ENCODE data around the gene AMPD1. TPM values are rescaled to one million over a fixed set of nuclear protein-coding genes. Genes with fewer than 3 reads are reported as not detected.
A peak's percentile ranks its signal among the peaks of the same experiment; 100 is the strongest.

AMPD1 gene
- polyA plus RNA-seq, 4 donors = not detected

GRCh38 chr1:114701931-114702330 is 6.6 kb upstream of the AMPD1 start:
- no peak for DNase-seq (ENCODE audit: low read depth in 4 of 4, low spot score in 2 of 4)

GRCh38 chr1:114700036-114700600 is 4.8 kb upstream of the AMPD1 start:
- no peak for DNase-seq (ENCODE audit: low read depth in 4 of 4, low spot score in 2 of 4)

- no peak for DNase-seq (ENCODE audit: low read depth in 4 of 4, low spot score in 2 of 4)
Measured at GRCh38 chr1:114696810-114697209, 1.5 kb upstream of the AMPD1 start.

GRCh38 chr1:114694540-114695310 is 621 bp downstream of the AMPD1 start:
- DNase-seq (ENCODE audit: low read depth in 4 of 4, low spot score in 2 of 4) = no peak

DNA sequence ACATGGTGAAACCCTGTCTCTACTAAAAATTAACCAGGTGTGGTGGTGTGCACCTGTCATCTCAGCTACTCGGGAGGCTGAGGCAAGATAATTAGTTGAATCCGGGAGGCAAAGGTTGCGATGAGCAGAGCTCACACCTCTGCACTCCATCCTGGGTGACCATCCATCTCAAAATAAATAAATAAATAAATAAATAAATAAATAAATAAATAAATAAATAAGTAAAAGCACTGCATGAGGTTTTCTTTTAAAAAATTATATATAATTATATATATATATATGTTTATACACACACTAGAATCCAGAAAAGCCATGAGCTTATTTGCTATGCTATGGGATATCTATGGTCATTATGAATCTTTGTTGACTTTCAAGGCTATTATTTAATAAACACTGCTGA is 2.4 kb downstream of the AMPD1 start:
- no peak for DNase-seq (ENCODE audit: low read depth in 4 of 4, low spot score in 2 of 4)

- DNase-seq (ENCODE audit: low read depth in 4 of 4, low spot score in 2 of 4) = no peak
Measured at GRCh38 chr1:114691061-114691460, 4.3 kb downstream of the AMPD1 start.

DNA sequence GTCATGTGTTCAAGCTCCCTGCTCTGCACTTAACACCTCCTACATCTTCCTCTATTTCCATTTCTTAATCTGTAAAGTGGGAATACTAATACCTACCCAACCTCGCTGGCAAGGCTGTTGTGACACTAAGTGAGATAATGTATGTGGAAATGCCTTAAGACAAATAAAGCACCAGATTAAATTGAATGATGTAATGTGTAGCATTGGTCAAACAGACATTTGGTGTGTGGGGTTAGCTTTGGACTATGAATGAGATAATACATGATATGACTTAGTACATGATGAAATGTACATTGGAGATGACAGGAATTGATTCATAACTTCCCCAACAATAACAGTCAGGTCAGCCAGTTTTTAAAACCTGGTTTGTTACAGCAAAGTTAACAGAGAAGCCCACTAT is 5.2 kb downstream of the AMPD1 start:
- no peak for DNase-seq (ENCODE audit: low read depth in 4 of 4, low spot score in 2 of 4)

- DNase-seq (ENCODE audit: low read depth in 4 of 4, low spot score in 2 of 4) = no peak
Measured at GRCh38 chr1:114688526-114688925, 6.8 kb downstream of the AMPD1 start.

DNA sequence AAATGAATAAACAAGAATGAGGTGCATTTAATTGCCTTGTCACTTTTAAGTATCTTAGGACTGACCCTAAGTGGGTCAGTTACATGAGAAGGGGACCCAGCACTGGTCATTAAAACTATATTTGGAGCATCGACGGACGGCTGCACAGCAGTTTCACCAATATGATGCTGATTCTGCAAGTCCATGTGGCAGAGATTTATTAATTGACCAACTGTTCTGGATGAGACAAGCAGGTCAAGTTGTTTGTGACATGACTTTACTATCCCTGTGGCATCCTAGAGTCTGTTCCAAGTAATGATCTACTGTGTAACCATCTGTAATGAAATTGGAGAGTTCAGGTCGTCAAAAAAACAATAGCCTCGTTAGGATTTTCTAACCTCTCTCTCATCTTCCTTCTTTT is 9.5 kb downstream of the AMPD1 start:
- DNase-seq (ENCODE audit: low read depth in 4 of 4, low spot score in 2 of 4) = no peak

- DNase-seq (ENCODE audit: low read depth in 4 of 4, low spot score in 2 of 4) = no peak
Measured at GRCh38 chr1:114677691-114678090, 17.7 kb downstream of the AMPD1 start.

- DNase-seq (ENCODE audit: low read depth in 4 of 4, low spot score in 2 of 4) = no peak
Measured at GRCh38 chr1:114676115-114676514, 19.2 kb downstream of the AMPD1 start.

GRCh38 chr1:114671939-114672275 is 23.4 kb downstream of the AMPD1 start:
- DNase-seq (ENCODE audit: low read depth in 4 of 4, low spot score in 2 of 4) = no peak

- no peak for DNase-seq (ENCODE audit: low read depth in 4 of 4, low spot score in 2 of 4)
Measured at GRCh38 chr1:114671011-114671938, 24.1 kb downstream of the AMPD1 start.

- peak; percentile 66 to 80 (median 76) for DNase-seq (ENCODE audit: low read depth in 4 of 4, low spot score in 2 of 4)
Measured at GRCh38 chr1:114670083-114671010, 25.0 kb downstream of the AMPD1 start.

DNA sequence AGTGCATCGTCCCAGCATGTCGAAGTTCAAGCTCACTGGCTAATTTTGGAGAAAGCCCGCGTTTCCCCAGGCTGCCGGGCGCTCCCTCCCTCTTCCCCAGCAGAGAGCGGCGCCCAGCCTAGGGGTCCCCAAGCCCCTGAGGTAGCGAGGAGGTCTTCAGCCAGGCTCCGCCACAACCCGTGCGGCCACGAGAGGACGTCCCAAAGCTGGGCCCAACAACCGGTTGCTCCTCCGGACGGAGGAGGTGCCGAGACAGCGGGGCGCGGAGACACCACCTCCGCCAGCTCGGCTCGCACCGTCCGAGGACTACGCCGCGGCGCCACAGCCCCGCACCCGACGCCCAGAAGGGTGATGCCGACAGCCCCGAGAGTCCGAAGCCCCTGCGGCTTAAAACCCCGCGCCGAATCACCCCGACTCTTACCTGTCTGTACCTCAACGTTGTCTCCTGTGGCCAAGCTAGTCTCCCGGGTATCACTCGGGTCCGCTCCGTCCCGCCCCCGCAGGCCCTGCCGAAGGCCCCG is 25.7 kb downstream of the AMPD1 start, which contains the start of gene DENND2C:
DENND2C (minus strand) TSS at position 488 of the 521 bp plus-strand sequence. CDS start 44,065 bp downstream, outside the sequence.
- DNase-seq (ENCODE audit: low read depth in 4 of 4, low spot score in 2 of 4) = no peak

- DNase-seq (ENCODE audit: low read depth in 4 of 4, low spot score in 2 of 4) = peak in 1 of 4 donors; percentile 1
Measured at GRCh38 chr1:114668784-114669561, 26.4 kb downstream of the AMPD1 start.

DNA sequence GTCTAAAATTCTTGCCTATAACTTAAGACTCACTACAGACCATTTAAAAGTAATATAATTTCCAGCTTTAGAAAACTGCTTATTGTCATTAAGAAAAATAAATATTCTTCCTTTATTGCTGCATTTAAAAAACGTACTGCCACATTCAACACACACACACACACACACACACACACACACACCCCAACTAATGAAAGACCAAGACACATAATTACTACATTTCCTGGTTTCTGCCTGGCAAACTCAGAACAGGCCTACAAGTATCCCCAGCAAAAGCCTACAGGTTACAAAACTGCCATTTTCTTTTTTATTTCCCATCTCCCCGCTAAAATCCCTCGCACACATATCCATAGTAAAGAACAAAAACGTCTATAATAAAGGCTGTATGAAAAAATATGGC is 27.0 kb downstream of the AMPD1 start:
- no peak for DNase-seq (ENCODE audit: low read depth in 4 of 4, low spot score in 2 of 4)

DNA sequence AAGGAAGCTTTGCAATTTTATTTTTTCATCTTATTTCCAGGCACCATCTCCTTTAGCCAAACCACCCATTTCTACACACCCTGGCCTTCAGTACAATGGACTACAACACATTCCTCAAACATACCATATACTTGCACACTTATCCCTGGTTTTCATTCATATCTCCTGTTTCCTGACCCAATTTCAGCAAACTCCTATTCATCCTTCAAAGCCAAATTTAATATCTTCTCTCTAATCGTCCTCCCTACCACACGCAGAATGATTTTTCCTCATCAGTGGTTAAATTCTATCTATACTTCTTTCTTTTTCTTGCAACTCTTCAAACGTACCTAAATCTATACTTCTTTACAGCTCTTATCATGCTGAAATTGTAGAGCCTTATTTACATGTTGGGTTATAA is 28.4 kb downstream of the AMPD1 start:
- no peak for DNase-seq (ENCODE audit: low read depth in 4 of 4, low spot score in 2 of 4)

DNA sequence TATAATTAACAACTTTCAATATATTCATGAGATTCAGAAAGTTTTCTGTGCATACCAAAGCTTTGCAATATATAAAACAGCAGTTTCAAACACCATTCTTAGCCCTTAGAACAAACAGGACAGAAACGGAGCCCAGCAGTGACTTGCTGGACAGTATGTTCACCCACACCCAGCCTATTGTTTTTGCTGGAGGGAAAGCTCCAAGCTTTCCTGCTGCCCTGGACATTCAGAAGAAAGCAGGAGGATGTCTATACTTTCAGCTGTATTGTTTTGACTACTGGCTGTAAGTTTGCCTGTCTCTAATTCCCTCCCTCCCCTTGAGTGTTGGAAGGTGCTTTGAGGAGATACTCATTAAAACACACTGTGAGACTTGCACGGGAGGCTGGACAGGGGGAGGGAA is 35.1 kb downstream of the AMPD1 start:
- no peak for DNase-seq (ENCODE audit: low read depth in 4 of 4, low spot score in 2 of 4)
